ENCODE data around the gene LRGUK. TPM values are rescaled to one million over a fixed set of nuclear protein-coding genes. Genes with fewer than 3 reads are reported as not detected.

Gene LRGUK
- total RNA-seq, 1 experiment from 2014 or later = 0.49 TPM

- no peak for TF ChIP-seq FOSL1 (IDR thresholded peaks at IDR 0.05; ENCODE audit: low read depth)
- TF ChIP-seq ZFX (IDR thresholded peaks at IDR 0.05) = no peak
- no peak for TF ChIP-seq ZBTB33 (IDR thresholded peaks at IDR 0.05; ENCODE audit: extremely low read depth, insufficient replicate concordance, low read length)
- TF ChIP-seq, protein P1, sequence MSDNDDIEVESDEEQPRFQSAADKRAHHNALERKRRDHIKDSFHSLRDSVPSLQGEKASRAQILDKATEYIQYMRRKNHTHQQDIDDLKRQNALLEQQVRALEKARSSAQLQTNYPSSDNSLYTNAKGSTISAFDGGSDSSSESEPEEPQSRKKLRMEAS (IDR thresholded peaks at IDR 0.05) = no peak
- no peak for TF ChIP-seq SP1 (IDR thresholded peaks at IDR 0.05; ENCODE audit: low read depth)
- no peak for TF ChIP-seq CBX3 (IDR thresholded peaks at IDR 0.05; ENCODE audit: low read depth)
- no peak for TF ChIP-seq POLR2A (IDR thresholded peaks at IDR 0.05; ENCODE audit: borderline replicate concordance, extremely low read depth, insufficient read depth, insufficient read length)
- no peak for TF ChIP-seq CEBPB (IDR thresholded peaks at IDR 0.05; ENCODE audit: low read depth)
- no peak for TF ChIP-seq EZH2phosphoT487 (IDR thresholded peaks at IDR 0.05; ENCODE audit: borderline replicate concordance)
- TF ChIP-seq POLR2AphosphoS5 (IDR thresholded peaks at IDR 0.05; ENCODE audit: low read depth, low read length) = no peak
- no peak for TF ChIP-seq SRF (IDR thresholded peaks at IDR 0.05; ENCODE audit: low read depth)
- TF ChIP-seq, protein P2, sequence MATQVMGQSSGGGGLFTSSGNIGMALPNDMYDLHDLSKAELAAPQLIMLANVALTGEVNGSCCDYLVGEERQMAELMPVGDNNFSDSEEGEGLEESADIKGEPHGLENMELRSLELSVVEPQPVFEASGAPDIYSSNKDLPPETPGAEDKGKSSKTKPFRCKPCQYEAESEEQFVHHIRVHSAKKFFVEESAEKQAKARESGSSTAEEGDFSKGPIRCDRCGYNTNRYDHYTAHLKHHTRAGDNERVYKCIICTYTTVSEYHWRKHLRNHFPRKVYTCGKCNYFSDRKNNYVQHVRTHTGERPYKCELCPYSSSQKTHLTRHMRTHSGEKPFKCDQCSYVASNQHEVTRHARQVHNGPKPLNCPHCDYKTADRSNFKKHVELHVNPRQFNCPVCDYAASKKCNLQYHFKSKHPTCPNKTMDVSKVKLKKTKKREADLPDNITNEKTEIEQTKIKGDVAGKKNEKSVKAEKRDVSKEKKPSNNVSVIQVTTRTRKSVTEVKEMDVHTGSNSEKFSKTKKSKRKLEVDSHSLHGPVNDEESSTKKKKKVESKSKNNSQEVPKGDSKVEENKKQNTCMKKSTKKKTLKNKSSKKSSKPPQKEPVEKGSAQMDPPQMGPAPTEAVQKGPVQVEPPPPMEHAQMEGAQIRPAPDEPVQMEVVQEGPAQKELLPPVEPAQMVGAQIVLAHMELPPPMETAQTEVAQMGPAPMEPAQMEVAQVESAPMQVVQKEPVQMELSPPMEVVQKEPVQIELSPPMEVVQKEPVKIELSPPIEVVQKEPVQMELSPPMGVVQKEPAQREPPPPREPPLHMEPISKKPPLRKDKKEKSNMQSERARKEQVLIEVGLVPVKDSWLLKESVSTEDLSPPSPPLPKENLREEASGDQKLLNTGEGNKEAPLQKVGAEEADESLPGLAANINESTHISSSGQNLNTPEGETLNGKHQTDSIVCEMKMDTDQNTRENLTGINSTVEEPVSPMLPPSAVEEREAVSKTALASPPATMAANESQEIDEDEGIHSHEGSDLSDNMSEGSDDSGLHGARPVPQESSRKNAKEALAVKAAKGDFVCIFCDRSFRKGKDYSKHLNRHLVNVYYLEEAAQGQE (IDR thresholded peaks at IDR 0.05; ENCODE audit: low read depth) = no peak
- TF ChIP-seq ZNF274 (IDR thresholded peaks at IDR 0.05; ENCODE audit: low read depth, low read length) = no peak
- no peak for TF ChIP-seq JUND (IDR thresholded peaks at IDR 0.05)
- TF ChIP-seq ATF3 (IDR thresholded peaks at IDR 0.05) = no peak
- no peak for TF ChIP-seq EZH2 (IDR thresholded peaks at IDR 0.05)
- TF ChIP-seq, protein P3, sequence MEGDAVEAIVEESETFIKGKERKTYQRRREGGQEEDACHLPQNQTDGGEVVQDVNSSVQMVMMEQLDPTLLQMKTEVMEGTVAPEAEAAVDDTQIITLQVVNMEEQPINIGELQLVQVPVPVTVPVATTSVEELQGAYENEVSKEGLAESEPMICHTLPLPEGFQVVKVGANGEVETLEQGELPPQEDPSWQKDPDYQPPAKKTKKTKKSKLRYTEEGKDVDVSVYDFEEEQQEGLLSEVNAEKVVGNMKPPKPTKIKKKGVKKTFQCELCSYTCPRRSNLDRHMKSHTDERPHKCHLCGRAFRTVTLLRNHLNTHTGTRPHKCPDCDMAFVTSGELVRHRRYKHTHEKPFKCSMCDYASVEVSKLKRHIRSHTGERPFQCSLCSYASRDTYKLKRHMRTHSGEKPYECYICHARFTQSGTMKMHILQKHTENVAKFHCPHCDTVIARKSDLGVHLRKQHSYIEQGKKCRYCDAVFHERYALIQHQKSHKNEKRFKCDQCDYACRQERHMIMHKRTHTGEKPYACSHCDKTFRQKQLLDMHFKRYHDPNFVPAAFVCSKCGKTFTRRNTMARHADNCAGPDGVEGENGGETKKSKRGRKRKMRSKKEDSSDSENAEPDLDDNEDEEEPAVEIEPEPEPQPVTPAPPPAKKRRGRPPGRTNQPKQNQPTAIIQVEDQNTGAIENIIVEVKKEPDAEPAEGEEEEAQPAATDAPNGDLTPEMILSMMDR (IDR thresholded peaks at IDR 0.05 in 2 of 3, conservative IDR thresholded peaks at IDR 0.05 in 1 of 3; ENCODE audit: borderline replicate concordance in 1 of 3, insufficient read depth in 1 of 3, low read depth in 2 of 3, low read length in 2 of 3) = no peak
- no peak for TF ChIP-seq EGR1 (IDR thresholded peaks at IDR 0.05; ENCODE audit: low read depth)
- Histone ChIP-seq H3K27me3 (ENCODE audit: insufficient read depth, low read length) (no peaks in the 10 kb centered on the region), H3K9me2 (ENCODE audit: insufficient read depth) (no peaks in the 10 kb centered on the region), H3K4me3 (replicated peaks in 1 of 2; ENCODE audit: low read depth in 1 of 2, low read length in 2 of 2) (no peak overlapping the region), H4K20me1 (ENCODE audit: insufficient read depth) (no peaks in the 10 kb centered on the region), H3K79me2 (ENCODE audit: insufficient read depth, low read length) (no peaks in the 10 kb centered on the region), H3K9me3 (ENCODE audit: control insufficient read depth in 1 of 2, insufficient read depth in 1 of 2, low read depth in 1 of 2, low read length in 2 of 2) (no peaks in the 10 kb centered on the region), H3K9ac (ENCODE audit: low read length) (no peak overlapping the region), H3K36me3 (ENCODE audit: control insufficient read depth in 1 of 2, insufficient read depth in 2 of 2, low read length in 2 of 2) (no peaks in the 10 kb centered on the region), H3K4me2 (ENCODE audit: low read length) (no peak overlapping the region), H2AFZ (ENCODE audit: low read depth, low read length, poor library complexity, severe bottlenecking) (no peak overlapping the region), H3K4me1 (ENCODE audit: control insufficient read depth in 1 of 2, insufficient read depth in 2 of 2, low read length in 2 of 2) (no peaks in the 10 kb centered on the region), H3K27ac (ENCODE audit: low read depth, low read length) (no peak overlapping the region)
- no peak for DNase-seq (ENCODE audit: low read depth, low spot score)
- intact Hi-C loops (cut with micrococcal nuclease) = no loop called here
- RAD21 ChIA-PET (ENCODE audit: low non-redundant PET in 1 of 2, low total read pairs in 2 of 2, uncharacterized antibody in 2 of 2, unreplicated experiment in 2 of 2) = no interaction called here
- no TSS peak for BruUV-seq (replicated peaks)
- POLR2A ChIA-PET = no interaction called here
- ATAC-seq = no peak
- CTCF ChIA-PET = no interaction called here
Measured at GRCh38 chr7:134262322-134262721, 135.2 kb downstream of the LRGUK start.

Data from HCT116 (cell line).